Fibroblast of lung (primary cell): ENCODE measurements around the gene STK16. TPM values are rescaled to one million over a fixed set of nuclear protein-coding genes. Genes with fewer than 3 reads are reported as not detected.

Experiments
- DNase-seq, 2 donors: peaks; one replicate each; pipeline versions ENCODE4 v3.0.0 to v3.0.0-alpha.2; 2010; ENCODE audit warnings: low read depth in 2 of 2
- H2AFZ ChIP-seq: 2 replicates; pipeline ENCODE4 v1.5.1; 2012; ENCODE audit warnings: low read length, control low read depth, inconsistent platforms
- H3K27ac ChIP-seq: 2 replicates; pipeline ENCODE4 v1.5.1; 2011; ENCODE audit warnings: low read length, control low read depth; ENCODE audit not compliant: insufficient read depth
- H3K27me3 ChIP-seq: 2 replicates; pipeline ENCODE4 v1.5.1; 2011; ENCODE audit warnings: mild to moderate bottlenecking, low read length; ENCODE audit not compliant: control insufficient read depth, insufficient read depth
- H3K36me3 ChIP-seq: 2 replicates; pipeline ENCODE4 v1.5.1; 2011; ENCODE audit warnings: low read length; ENCODE audit not compliant: control insufficient read depth, insufficient read depth
- H3K4me1 ChIP-seq: 2 replicates; pipeline ENCODE4 v1.5.1; 2011; ENCODE audit warnings: low read length; ENCODE audit not compliant: control insufficient read depth, insufficient read depth; ENCODE audit errors: extremely low read depth
- H3K4me2 ChIP-seq: 2 replicates; pipeline ENCODE4 v1.5.1; 2011; ENCODE audit warnings: low read length, control low read depth; ENCODE audit not compliant: insufficient read depth; ENCODE audit errors: extremely low read depth
- H3K4me3 ChIP-seq, 4 experiments: fragments of 200-600 bp in 1 of 4; sonication (generic) in 1 of 4; replicated peaks in 1 of 4; 2 replicates each; pipeline ENCODE4 v1.5.1; 2011 to 2016; ENCODE audit warnings: low read length in 4 of 4, low read depth in 3 of 4, mild to moderate bottlenecking in 3 of 4, control low read depth in 2 of 4, inconsistent platforms in 1 of 4, mixed read lengths in 1 of 4; ENCODE audit not compliant: insufficient read depth in 1 of 4; ENCODE audit errors: control extremely low read depth in 1 of 4
- H3K79me2 ChIP-seq: 2 replicates; pipeline ENCODE4 v1.5.1; 2012; ENCODE audit warnings: mild to moderate bottlenecking, low read length, inconsistent platforms; ENCODE audit not compliant: control insufficient read depth, insufficient read depth
- H3K9ac ChIP-seq: 2 replicates; pipeline ENCODE4 v1.5.1; 2011; ENCODE audit warnings: mild to moderate bottlenecking, low read length, control low read depth; ENCODE audit not compliant: insufficient read depth
- H3K9me3 ChIP-seq: 2 replicates; pipeline ENCODE4 v1.5.1; 2012; ENCODE audit warnings: low read depth, low read length; ENCODE audit not compliant: control insufficient read depth, insufficient read depth
- H4K20me1 ChIP-seq: 2 replicates; pipeline ENCODE4 v1.5.1; 2011; ENCODE audit warnings: low read length; ENCODE audit not compliant: control insufficient read depth, insufficient read depth; ENCODE audit errors: extremely low read depth
- EZH2 ChIP-seq: IDR thresholded peaks from 2 replicates; pipeline ENCODE4 v1.5.1; 2012; ENCODE audit warnings: low read length, control low read depth, mild to moderate bottlenecking; ENCODE audit errors: missing control alignments
- polyA plus RNA-seq, 2 donors: library from polyadenylated mRNA; depleted of rRNA in 1 of 2; stranded (reverse) in 1 of 2; unstranded in 1 of 2; fragments of >200 nt; gene quantifications; 2 replicates each; pipeline ENCODE4 v1.2.1, GENCODE V29; 2011 to 2012; ENCODE audit warnings: missing spikeins in 1 of 2
- total RNA-seq: library from RNA; depleted of rRNA; stranded (reverse); fragments of >200 nt; gene quantifications from 2 replicates; pipeline ENCODE4 v1.2.1, GENCODE V29; 2014
- TF ChIP-seq, protein P1 (sequence below), 2 donors: IDR thresholded peaks in 1 of 2; conservative IDR thresholded peaks in 1 of 2; 1 replicate in 1 of 2; 2 replicates in 1 of 2; pipeline ENCODE4 v1.5.1; 2011 to 2012; ENCODE audit warnings: low read length in 2 of 2, control low read depth in 1 of 2, inconsistent platforms in 1 of 2, low read depth in 1 of 2, mild to moderate bottlenecking in 1 of 2

Gene STK16
- total and polyA plus RNA-seq, 2 donors (not counting 1 experiment from before 2014, with no cell fraction given) = 30.7 to 35.7 TPM

DNA sequence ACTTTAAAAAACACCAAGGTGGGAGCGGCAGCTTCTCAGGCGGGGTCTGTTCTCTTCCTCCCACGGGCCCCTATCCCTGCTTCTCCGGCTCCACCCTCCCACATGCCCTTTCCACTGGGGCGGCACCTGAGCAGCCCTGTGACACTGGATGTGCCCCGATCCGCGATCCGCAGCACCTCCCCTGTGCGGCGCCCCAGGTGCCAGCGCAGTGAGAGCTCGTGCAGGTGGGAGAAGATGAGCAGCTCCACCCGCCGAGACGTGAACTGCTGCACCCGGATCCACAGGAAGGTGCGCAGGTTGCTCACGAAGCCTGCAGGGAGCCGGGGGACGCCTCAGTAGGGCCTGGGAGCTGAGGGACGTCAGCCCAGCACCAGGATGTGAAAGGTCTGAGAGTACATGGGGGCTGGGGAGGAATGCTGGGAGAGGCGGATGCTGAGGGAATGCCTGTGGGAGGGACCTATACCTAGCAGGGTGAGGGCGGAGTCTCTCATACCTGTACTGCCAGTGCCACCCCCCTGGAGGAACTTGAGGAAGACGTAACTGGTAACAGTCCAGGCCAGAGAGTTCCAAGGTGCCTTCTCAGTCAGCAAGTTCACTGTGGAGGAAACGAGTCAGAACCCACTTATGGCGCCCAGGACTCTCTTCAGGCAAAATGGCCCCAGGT lies 29.3 kb upstream of the STK16 start:
- H3K27ac ChIP-seq = no peak overlapping the region
- H3K27me3 ChIP-seq = no peaks in the 10 kb centered on the region
- no peak overlapping the region for H3K4me2 ChIP-seq
- no peak for DNase-seq
- H2AFZ ChIP-seq = no peak overlapping the region
- no peak overlapping the region for H3K9ac ChIP-seq
- no peaks in the 10 kb centered on the region for H3K79me2 ChIP-seq
- H3K9me3 ChIP-seq = no peaks in the 10 kb centered on the region
- TF ChIP-seq, protein P1, sequence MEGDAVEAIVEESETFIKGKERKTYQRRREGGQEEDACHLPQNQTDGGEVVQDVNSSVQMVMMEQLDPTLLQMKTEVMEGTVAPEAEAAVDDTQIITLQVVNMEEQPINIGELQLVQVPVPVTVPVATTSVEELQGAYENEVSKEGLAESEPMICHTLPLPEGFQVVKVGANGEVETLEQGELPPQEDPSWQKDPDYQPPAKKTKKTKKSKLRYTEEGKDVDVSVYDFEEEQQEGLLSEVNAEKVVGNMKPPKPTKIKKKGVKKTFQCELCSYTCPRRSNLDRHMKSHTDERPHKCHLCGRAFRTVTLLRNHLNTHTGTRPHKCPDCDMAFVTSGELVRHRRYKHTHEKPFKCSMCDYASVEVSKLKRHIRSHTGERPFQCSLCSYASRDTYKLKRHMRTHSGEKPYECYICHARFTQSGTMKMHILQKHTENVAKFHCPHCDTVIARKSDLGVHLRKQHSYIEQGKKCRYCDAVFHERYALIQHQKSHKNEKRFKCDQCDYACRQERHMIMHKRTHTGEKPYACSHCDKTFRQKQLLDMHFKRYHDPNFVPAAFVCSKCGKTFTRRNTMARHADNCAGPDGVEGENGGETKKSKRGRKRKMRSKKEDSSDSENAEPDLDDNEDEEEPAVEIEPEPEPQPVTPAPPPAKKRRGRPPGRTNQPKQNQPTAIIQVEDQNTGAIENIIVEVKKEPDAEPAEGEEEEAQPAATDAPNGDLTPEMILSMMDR (conservative IDR thresholded peaks at IDR 0.05 in 1 of 2, IDR thresholded peaks at IDR 0.05 in 1 of 2; ENCODE audit: low read depth in 1 of 2, low read length in 2 of 2) = no peak
- no peak for TF ChIP-seq EZH2
- H3K36me3 ChIP-seq = peaks cover 29% of the 10 kb centered on the region
- H3K4me1 ChIP-seq = peaks cover 13% of the 10 kb centered on the region
- H4K20me1 ChIP-seq = no peaks in the 10 kb centered on the region
- H3K4me3 ChIP-seq = no peak overlapping the region

DNA sequence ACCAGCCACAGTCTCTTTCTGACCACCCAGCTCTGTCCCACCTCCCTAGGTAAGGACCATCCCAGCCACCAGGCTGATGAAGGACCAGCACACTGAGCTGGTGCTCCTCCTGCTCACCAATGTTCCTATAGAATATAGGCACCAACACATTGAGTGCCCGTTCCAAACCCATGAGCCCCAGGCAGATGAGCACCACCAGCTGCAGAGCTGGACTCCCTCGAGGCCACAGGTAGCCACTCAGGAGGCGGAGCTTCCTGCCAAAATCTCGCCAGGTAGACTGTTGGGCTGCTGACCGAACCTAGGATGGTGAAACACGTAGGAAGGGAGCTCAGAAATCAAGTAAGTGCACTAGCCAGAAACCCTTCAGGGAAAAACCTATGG lies 28.8 kb upstream of the STK16 start:
- H3K36me3 ChIP-seq = peaks cover 29% of the 10 kb centered on the region
- H3K9ac ChIP-seq = no peak overlapping the region
- H3K4me3 ChIP-seq = no peak overlapping the region
- H3K27ac ChIP-seq = no peak overlapping the region
- TF ChIP-seq, protein P1 (conservative IDR thresholded peaks at IDR 0.05 in 1 of 2, IDR thresholded peaks at IDR 0.05 in 1 of 2; ENCODE audit: low read depth in 1 of 2, low read length in 2 of 2) = no peak
- TF ChIP-seq EZH2 = no peak
- DNase-seq = no peak
- H3K79me2 ChIP-seq = no peaks in the 10 kb centered on the region
- no peak overlapping the region for H3K4me2 ChIP-seq
- H4K20me1 ChIP-seq = no peaks in the 10 kb centered on the region
- peaks cover 13% of the 10 kb centered on the region for H3K4me1 ChIP-seq
- no peak overlapping the region for H2AFZ ChIP-seq
- no peaks in the 10 kb centered on the region for H3K27me3 ChIP-seq
- H3K9me3 ChIP-seq = no peaks in the 10 kb centered on the region

DNA sequence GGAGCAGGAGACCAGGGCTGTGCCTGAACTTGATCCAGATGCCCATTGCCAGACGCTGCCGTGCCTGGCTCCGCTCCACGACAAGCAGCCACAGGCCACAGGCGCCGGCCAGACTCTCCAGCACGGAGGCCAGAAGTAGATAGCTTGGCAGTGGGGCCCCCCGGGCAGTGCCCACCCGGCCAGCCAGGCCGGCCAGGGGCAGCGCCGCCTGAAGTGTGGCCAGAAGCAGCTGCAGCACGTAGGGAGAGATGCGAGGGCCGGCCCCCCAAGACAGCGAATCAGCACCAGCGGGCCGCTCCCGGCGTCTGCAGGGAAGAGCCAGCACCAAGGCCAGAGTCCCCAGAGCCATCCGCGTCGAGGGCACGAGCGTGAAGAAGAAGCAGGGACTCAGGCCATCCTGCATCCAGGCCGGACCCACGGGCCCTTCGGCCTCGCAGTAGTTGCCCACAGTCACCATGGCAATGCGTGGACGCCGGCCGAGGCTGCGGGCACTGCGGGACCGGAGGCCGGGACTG lies 27.0 kb upstream of the STK16 start:
- TF ChIP-seq, protein P1 (conservative IDR thresholded peaks at IDR 0.05 in 1 of 2, IDR thresholded peaks at IDR 0.05 in 1 of 2; ENCODE audit: low read depth in 1 of 2, low read length in 2 of 2) = no peak
- TF ChIP-seq EZH2 = no peak
- Histone ChIP-seq H3K27ac (peak overlapping the region; percentile 87), H3K79me2 (no peaks in the 10 kb centered on the region), H3K4me2 (peak overlapping the region; percentile 74), H3K9me3 (no peaks in the 10 kb centered on the region), H3K9ac (peak overlapping the region; percentile 74), H4K20me1 (no peaks in the 10 kb centered on the region), H3K4me3 (peak overlapping the region; percentile 43 to 65 (median 53)), H3K27me3 (no peaks in the 10 kb centered on the region), H2AFZ (peak overlapping the region; percentile 9), H3K4me1 (peaks cover 13% of the 10 kb centered on the region), H3K36me3 (peaks cover 23% of the 10 kb centered on the region)
- DNase-seq = peak; percentile 69 to 81
